ENCODE measurements around the gene RIN3.

- TF ChIP-seq CTCF (IDR thresholded peaks at IDR 0.05; ENCODE audit: low read depth, low read length, missing input control) (no peak), SP1 (IDR thresholded peaks at IDR 0.05) (no peak), TAF1 (conservative IDR thresholded peaks at IDR 0.05) (no peak), JUND (IDR thresholded peaks at IDR 0.05) (no peak), FOXA1 (IDR thresholded peaks at IDR 0.05) (no peak), GABPA (IDR thresholded peaks at IDR 0.05 in 1 of 2, conservative IDR thresholded peaks at IDR 0.05 in 1 of 2) (no peak), EGR1 (IDR thresholded peaks at IDR 0.05; ENCODE audit: low read depth in 2 of 2) (no peak), YY1 (IDR thresholded peaks at IDR 0.05) (no peak), RAD21 (IDR thresholded peaks at IDR 0.05) (no peak), RXRA (IDR thresholded peaks at IDR 0.05) (no peak)
- TF ChIP-seq, protein P1, sequence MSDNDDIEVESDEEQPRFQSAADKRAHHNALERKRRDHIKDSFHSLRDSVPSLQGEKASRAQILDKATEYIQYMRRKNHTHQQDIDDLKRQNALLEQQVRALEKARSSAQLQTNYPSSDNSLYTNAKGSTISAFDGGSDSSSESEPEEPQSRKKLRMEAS (IDR thresholded peaks at IDR 0.05), result no peak
- TF ChIP-seq, protein P2, sequence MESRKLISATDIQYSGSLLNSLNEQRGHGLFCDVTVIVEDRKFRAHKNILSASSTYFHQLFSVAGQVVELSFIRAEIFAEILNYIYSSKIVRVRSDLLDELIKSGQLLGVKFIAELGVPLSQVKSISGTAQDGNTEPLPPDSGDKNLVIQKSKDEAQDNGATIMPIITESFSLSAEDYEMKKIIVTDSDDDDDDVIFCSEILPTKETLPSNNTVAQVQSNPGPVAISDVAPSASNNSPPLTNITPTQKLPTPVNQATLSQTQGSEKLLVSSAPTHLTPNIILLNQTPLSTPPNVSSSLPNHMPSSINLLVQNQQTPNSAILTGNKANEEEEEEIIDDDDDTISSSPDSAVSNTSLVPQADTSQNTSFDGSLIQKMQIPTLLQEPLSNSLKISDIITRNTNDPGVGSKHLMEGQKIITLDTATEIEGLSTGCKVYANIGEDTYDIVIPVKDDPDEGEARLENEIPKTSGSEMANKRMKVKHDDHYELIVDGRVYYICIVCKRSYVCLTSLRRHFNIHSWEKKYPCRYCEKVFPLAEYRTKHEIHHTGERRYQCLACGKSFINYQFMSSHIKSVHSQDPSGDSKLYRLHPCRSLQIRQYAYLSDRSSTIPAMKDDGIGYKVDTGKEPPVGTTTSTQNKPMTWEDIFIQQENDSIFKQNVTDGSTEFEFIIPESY (IDR thresholded peaks at IDR 0.05), result no peak
- TF ChIP-seq, protein P3, sequence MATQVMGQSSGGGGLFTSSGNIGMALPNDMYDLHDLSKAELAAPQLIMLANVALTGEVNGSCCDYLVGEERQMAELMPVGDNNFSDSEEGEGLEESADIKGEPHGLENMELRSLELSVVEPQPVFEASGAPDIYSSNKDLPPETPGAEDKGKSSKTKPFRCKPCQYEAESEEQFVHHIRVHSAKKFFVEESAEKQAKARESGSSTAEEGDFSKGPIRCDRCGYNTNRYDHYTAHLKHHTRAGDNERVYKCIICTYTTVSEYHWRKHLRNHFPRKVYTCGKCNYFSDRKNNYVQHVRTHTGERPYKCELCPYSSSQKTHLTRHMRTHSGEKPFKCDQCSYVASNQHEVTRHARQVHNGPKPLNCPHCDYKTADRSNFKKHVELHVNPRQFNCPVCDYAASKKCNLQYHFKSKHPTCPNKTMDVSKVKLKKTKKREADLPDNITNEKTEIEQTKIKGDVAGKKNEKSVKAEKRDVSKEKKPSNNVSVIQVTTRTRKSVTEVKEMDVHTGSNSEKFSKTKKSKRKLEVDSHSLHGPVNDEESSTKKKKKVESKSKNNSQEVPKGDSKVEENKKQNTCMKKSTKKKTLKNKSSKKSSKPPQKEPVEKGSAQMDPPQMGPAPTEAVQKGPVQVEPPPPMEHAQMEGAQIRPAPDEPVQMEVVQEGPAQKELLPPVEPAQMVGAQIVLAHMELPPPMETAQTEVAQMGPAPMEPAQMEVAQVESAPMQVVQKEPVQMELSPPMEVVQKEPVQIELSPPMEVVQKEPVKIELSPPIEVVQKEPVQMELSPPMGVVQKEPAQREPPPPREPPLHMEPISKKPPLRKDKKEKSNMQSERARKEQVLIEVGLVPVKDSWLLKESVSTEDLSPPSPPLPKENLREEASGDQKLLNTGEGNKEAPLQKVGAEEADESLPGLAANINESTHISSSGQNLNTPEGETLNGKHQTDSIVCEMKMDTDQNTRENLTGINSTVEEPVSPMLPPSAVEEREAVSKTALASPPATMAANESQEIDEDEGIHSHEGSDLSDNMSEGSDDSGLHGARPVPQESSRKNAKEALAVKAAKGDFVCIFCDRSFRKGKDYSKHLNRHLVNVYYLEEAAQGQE (IDR thresholded peaks at IDR 0.05), result no peak
- TF ChIP-seq, protein P4, sequence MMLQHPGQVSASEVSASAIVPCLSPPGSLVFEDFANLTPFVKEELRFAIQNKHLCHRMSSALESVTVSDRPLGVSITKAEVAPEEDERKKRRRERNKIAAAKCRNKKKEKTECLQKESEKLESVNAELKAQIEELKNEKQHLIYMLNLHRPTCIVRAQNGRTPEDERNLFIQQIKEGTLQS (IDR thresholded peaks at IDR 0.05), result no peak
These were observed 163.0 kb downstream of the RIN3 start for GRCh38 chr14:92676403-92677086.

All from liver (tissue), 3 donors.